ENCODE results near the gene CEP128. TPM values are rescaled to one million over a fixed set of nuclear protein-coding genes. Genes with fewer than 3 reads are reported as not detected.

The CEP128 gene
- total and polyA plus RNA-seq, 3 donors from 2014 or later = 8.5 to 30.9 (median 15.3) TPM

- no peaks in the 10 kb centered on the region for H3K36me3 ChIP-seq (ENCODE audit: low read depth, missing control alignments)
- DNase-seq = no peak
- H3K27ac ChIP-seq = no peak overlapping the region
- H3K4me3 ChIP-seq = no peak overlapping the region
- intact Hi-C loops (cut with DNase I; ENCODE audit: low total_unique reads) = no loop called here
- TF ChIP-seq CTCF (IDR thresholded peaks at IDR 0.05) (no peak), POLR2A (IDR thresholded peaks at IDR 0.05) (no peak)
- no peaks in the 10 kb centered on the region for H3K27me3 ChIP-seq
- no peaks in the 10 kb centered on the region for H3K4me1 ChIP-seq
- H3K9me3 ChIP-seq = no peaks in the 10 kb centered on the region
- 73 to 84% methylated on average over 4 of the region's 4 CpGs for WGBS, 2 donors
Observed at GRCh38 chr14:80946797-80947196, 5.3 kb upstream of the CEP128 start.

- intact Hi-C loops (cut with DNase I; ENCODE audit: low total_unique reads) = no loop called here
- Histone ChIP-seq H3K9me3 (no peaks in the 10 kb centered on the region), H3K36me3 (ENCODE audit: low read depth, missing control alignments) (no peaks in the 10 kb centered on the region), H3K27ac (no peak overlapping the region), H3K27me3 (no peaks in the 10 kb centered on the region), H3K4me1 (peaks cover under 1% of the 10 kb centered on the region), H3K4me3 (no peak overlapping the region)
- TF ChIP-seq CTCF (IDR thresholded peaks at IDR 0.05) (no peak), POLR2A (IDR thresholded peaks at IDR 0.05) (no peak)
- WGBS, 2 donors = 86 to 88% methylated on average over 1 of the region's 1 CpG
- DNase-seq = no peak
Observed at GRCh38 chr14:80946187-80946586, 4.6 kb upstream of the CEP128 start.

- DNase-seq = no peak
- H3K27me3 ChIP-seq = no peaks in the 10 kb centered on the region
- no peaks in the 10 kb centered on the region for H3K36me3 ChIP-seq (ENCODE audit: low read depth, missing control alignments)
- H3K9me3 ChIP-seq = no peaks in the 10 kb centered on the region
- intact Hi-C loops (cut with DNase I; ENCODE audit: low total_unique reads) = no loop called here
- H3K27ac ChIP-seq = no peak overlapping the region
- WGBS, 2 donors = 85 to 90% methylated on average over 5 of the region's 5 CpGs
- no peak overlapping the region for H3K4me3 ChIP-seq
- peaks cover 7% of the 10 kb centered on the region for H3K4me1 ChIP-seq
- TF ChIP-seq POLR2A (IDR thresholded peaks at IDR 0.05) = no peak
- TF ChIP-seq CTCF (IDR thresholded peaks at IDR 0.05) = no peak
Observed at GRCh38 chr14:80944861-80945617, 3.5 kb upstream of the CEP128 start.

- intact Hi-C loops (cut with DNase I; ENCODE audit: low total_unique reads) = no loop called here
- Histone ChIP-seq H3K9me3 (no peaks in the 10 kb centered on the region), H3K27ac (peak overlapping the region in 1 of 2 donors; percentile 48), H3K36me3 (ENCODE audit: low read depth, missing control alignments) (no peaks in the 10 kb centered on the region), H3K4me3 (peak overlapping the region; percentile 72 to 86), H3K27me3 (no peaks in the 10 kb centered on the region), H3K4me1 (peaks cover 7% of the 10 kb centered on the region)
- no peak for TF ChIP-seq POLR2A (IDR thresholded peaks at IDR 0.05)
- no peak for TF ChIP-seq CTCF (IDR thresholded peaks at IDR 0.05)
- WGBS, 2 donors = 25 to 36% methylated on average over 5 of the region's 5 CpGs
- DNase-seq = no peak
Observed at GRCh38 chr14:80942191-80942600, 658 bp upstream of the CEP128 start.

GRCh38 chr14:80940146-80940545, 1.4 kb downstream of the CEP128 start:
- Histone ChIP-seq H3K4me1 (peaks cover 7% of the 10 kb centered on the region), H3K9me3 (no peaks in the 10 kb centered on the region), H3K4me3 (no peak overlapping the region), H3K36me3 (ENCODE audit: low read depth, missing control alignments) (no peaks in the 10 kb centered on the region), H3K27me3 (no peaks in the 10 kb centered on the region), H3K27ac (no peak overlapping the region)
- TF ChIP-seq CTCF (IDR thresholded peaks at IDR 0.05) (no peak), POLR2A (IDR thresholded peaks at IDR 0.05) (no peak)
- DNase-seq = no peak
- 80 to 90% methylated on average over 1 of the region's 1 CpG for WGBS, 2 donors
- intact Hi-C loops (cut with DNase I; ENCODE audit: low total_unique reads) = no loop called here
